WTC11 (cell line): ENCODE results near the gene LPP. TPM values are rescaled to one million over a fixed set of nuclear protein-coding genes. Genes with fewer than 3 reads are reported as not detected.

Experiments used
- ATAC-seq: fragments of 200-7000 bp; cut with Tn5 transposase; 2 replicates; pipeline ENCODE4 v1.10.0; 2021; ENCODE audit warnings: mild to moderate bottlenecking, moderate library complexity
- CTCF ChIA-PET: fragments of 300-600 bp; sonication (Branson Sonifier 250); formaldehyde crosslinking; loops from one replicate; lab custom pipeline; 2021; ENCODE audit warnings: antibody characterized with exemption; lab: Charles Lee
- POLR2A ChIA-PET: fragments of 350-600 bp; sonication (Branson Sonifier 250); formaldehyde crosslinking; loops from one replicate; lab custom pipeline; 2021; ENCODE audit warnings: antibody characterized with exemption; lab: Charles Lee
- DNase-seq: peaks from one replicate; pipeline ENCODE4 v3.0.0; 2021; ENCODE audit warnings: low spot score
- H3K27ac Mint-ChIP-seq: 2 replicates; pipeline ENCODE4 v1.8.0; 2021; ENCODE audit warnings: mixed read lengths
- H3K27me3 Mint-ChIP-seq: 2 replicates; pipeline ENCODE4 v1.8.0; 2021; ENCODE audit warnings: low read depth, mild to moderate bottlenecking, moderate library complexity, mixed read lengths
- H3K36me3 Mint-ChIP-seq: 2 replicates; pipeline ENCODE4 v1.8.0; 2021; ENCODE audit warnings: mixed read lengths
- H3K4me1 Mint-ChIP-seq: 2 replicates; pipeline ENCODE4 v1.8.0; 2022; ENCODE audit warnings: mixed read lengths
- H3K4me3 Mint-ChIP-seq: 2 replicates; pipeline ENCODE4 v1.8.0; 2021; ENCODE audit warnings: mild to moderate bottlenecking, moderate library complexity, mixed read lengths
- H3K9me3 Mint-ChIP-seq: 2 replicates; pipeline ENCODE4 v1.8.0; 2021; ENCODE audit warnings: mixed read lengths
- ELF4 ChIP-seq: sonication (generic); formaldehyde crosslinking; IDR thresholded peaks from 2 replicates; pipeline ENCODE4 v1.8.1; 2022; ENCODE audit warnings: low read depth, mild to moderate bottlenecking, moderate library complexity, missing genetic modification reagents
- EMX1 ChIP-seq: fragments of 250-450 bp; sonication (Bioruptor Pico); IDR thresholded peaks from 2 replicates; pipeline ENCODE4 v1.8.0; 2021; ENCODE audit warnings: mild to moderate bottlenecking
- ESRRA ChIP-seq: sonication (generic); formaldehyde crosslinking; IDR thresholded peaks from 2 replicates; pipeline ENCODE4 v1.8.1; 2022; ENCODE audit warnings: mild to moderate bottlenecking, missing genetic modification reagents, borderline replicate concordance
- FOXJ3 ChIP-seq: sonication (generic); formaldehyde crosslinking; IDR thresholded peaks from 2 replicates; pipeline ENCODE4 v1.9.0; 2021; ENCODE audit warnings: missing genetic modification reagents, mild to moderate bottlenecking, borderline replicate concordance
- FOXK1 ChIP-seq: sonication (generic); formaldehyde crosslinking; IDR thresholded peaks from 2 replicates; pipeline ENCODE4 v1.8.0; 2022; ENCODE audit warnings: mild to moderate bottlenecking, moderate library complexity, missing genetic modification reagents
- FOXP1 ChIP-seq: sonication (generic); formaldehyde crosslinking; IDR thresholded peaks from 2 replicates; pipeline ENCODE4 v1.8.0; 2022; ENCODE audit warnings: missing genetic modification reagents, mild to moderate bottlenecking, moderate library complexity, borderline replicate concordance
- GTF2I ChIP-seq: fragments of 250-450 bp; sonication (Bioruptor Pico); conservative IDR thresholded peaks from 2 replicates; pipeline ENCODE4 v1.4.0; 2021; ENCODE audit warnings: mild to moderate bottlenecking
- KAT7 ChIP-seq: sonication (generic); formaldehyde crosslinking; IDR thresholded peaks from 2 replicates; pipeline ENCODE4 v1.8.1; 2023; ENCODE audit warnings: missing genetic modification reagents, mild to moderate bottlenecking, borderline replicate concordance
- MXD4 ChIP-seq: fragments of 250-450 bp; sonication (Bioruptor Pico); IDR thresholded peaks from 2 replicates; pipeline ENCODE4 v1.8.0; 2021; ENCODE audit warnings: mild to moderate bottlenecking, moderate library complexity, borderline replicate concordance
- MYBL2 ChIP-seq: sonication (generic); formaldehyde crosslinking; IDR thresholded peaks from 2 replicates; pipeline ENCODE4 v1.8.1; 2023; ENCODE audit warnings: mild to moderate bottlenecking, moderate library complexity, missing genetic modification reagents
- NFATC4 ChIP-seq: fragments of 250-450 bp; sonication (Bioruptor Pico); IDR thresholded peaks from 2 replicates; pipeline ENCODE4 v1.9.0; 2021; ENCODE audit warnings: mild to moderate bottlenecking
- NFE2L1 ChIP-seq: sonication (generic); formaldehyde crosslinking; IDR thresholded peaks from 2 replicates; pipeline ENCODE4 v1.8.1; 2023; ENCODE audit warnings: missing genetic modification reagents
- NR3C1 ChIP-seq: sonication (generic); formaldehyde crosslinking; conservative IDR thresholded peaks from 2 replicates; pipeline ENCODE4 v1.8.1; 2023; ENCODE audit warnings: low read depth, mild to moderate bottlenecking, missing genetic modification reagents
- OVOL2 ChIP-seq: fragments of 250-450 bp; sonication (Bioruptor Pico); IDR thresholded peaks from 2 replicates; pipeline ENCODE4 v1.9.0; 2021; ENCODE audit warnings: mild to moderate bottlenecking, borderline replicate concordance
- TEAD1 ChIP-seq: sonication (generic); formaldehyde crosslinking; IDR thresholded peaks from 2 replicates; pipeline ENCODE4 v1.8.0; 2022; ENCODE audit warnings: mild to moderate bottlenecking, missing genetic modification reagents
- TP53 ChIP-seq: sonication (generic); formaldehyde crosslinking; IDR thresholded peaks from 2 replicates; pipeline ENCODE4 v1.8.1; 2023; ENCODE audit warnings: mild to moderate bottlenecking, missing genetic modification reagents
- ZNF232 ChIP-seq: sonication (generic); formaldehyde crosslinking; IDR thresholded peaks from 2 replicates; pipeline ENCODE4 v1.8.0; 2022; ENCODE audit warnings: mild to moderate bottlenecking, missing genetic modification reagents
- ZNF396 ChIP-seq: fragments of 250-450 bp; sonication (Bioruptor Pico); IDR thresholded peaks from 2 replicates; pipeline ENCODE4 v1.8.0; 2021; ENCODE audit warnings: mild to moderate bottlenecking, moderate library complexity, borderline replicate concordance
- ZNF423 ChIP-seq: fragments of 250-450 bp; sonication (Bioruptor Pico); IDR thresholded peaks from 2 replicates; pipeline ENCODE4 v2.1.2; 2022; ENCODE audit warnings: mild to moderate bottlenecking, moderate library complexity
- total RNA-seq: library from RNA; stranded (reverse); gene quantifications from 3 replicates; pipeline ENCODE4 v1.2.3, GENCODE V29; 2021
- TF ChIP-seq, protein P1 (sequence below): fragments of 250-450 bp; sonication (Bioruptor Pico); IDR thresholded peaks from 2 replicates; pipeline ENCODE4 v1.9.0; 2021; ENCODE audit warnings: mild to moderate bottlenecking
- TF ChIP-seq, protein P2 (sequence below): sonication (generic); formaldehyde crosslinking; IDR thresholded peaks from 2 replicates; pipeline ENCODE4 v1.8.0; 2023; ENCODE audit warnings: mild to moderate bottlenecking, missing genetic modification reagents
- TF ChIP-seq, protein P3 (sequence below): fragments of 250-450 bp; sonication (Bioruptor Pico); conservative IDR thresholded peaks from 2 replicates; pipeline ENCODE4 v1.9.0; 2021; ENCODE audit warnings: mild to moderate bottlenecking
- TF ChIP-seq, protein P4 (sequence below): sonication (generic); formaldehyde crosslinking; IDR thresholded peaks from 2 replicates; pipeline ENCODE4 v1.8.1; 2022; ENCODE audit warnings: mild to moderate bottlenecking, moderate library complexity, missing genetic modification reagents
- TF ChIP-seq, protein P5 (sequence below): sonication (generic); formaldehyde crosslinking; IDR thresholded peaks from 2 replicates; pipeline ENCODE4 v1.8.0; 2022; ENCODE audit warnings: missing genetic modification reagents

LPP gene
- total RNA-seq, 1 experiment from 2014 or later = 49.6 TPM

DNA sequence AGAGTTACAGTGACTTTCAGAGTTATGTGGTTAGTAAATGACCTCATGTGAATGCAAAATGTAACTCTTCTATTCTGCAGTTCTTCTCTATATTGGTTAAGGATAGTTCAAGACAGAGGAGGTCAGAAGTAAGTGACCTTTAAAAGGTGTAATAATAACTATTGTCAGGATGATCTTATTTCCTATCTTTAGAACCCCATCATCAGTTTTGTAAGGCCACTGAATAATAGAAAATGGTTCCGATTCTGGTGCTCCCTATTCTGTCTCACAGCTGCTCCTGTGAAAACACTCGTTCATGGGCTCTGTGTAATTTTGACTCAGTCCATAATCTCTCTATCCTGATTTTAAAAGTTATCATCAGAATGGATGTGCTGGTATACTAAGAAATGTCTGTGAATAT, 463.3 kb downstream of the LPP start (continued):
- TF ChIP-seq KAT7 (CRISPR knock-in tag) = no peak
- TF ChIP-seq MXD4 (CRISPR knock-in tag) = no peak
- no peak for TF ChIP-seq NFATC4 (CRISPR knock-in tag)
- TF ChIP-seq EMX1 (CRISPR knock-in tag) = no peak
- TF ChIP-seq FOXJ3 = no peak
- no peak for TF ChIP-seq ZNF423 (CRISPR knock-in tag)
- TF ChIP-seq GTF2I (CRISPR knock-in tag) = no peak
- no peak for TF ChIP-seq ESRRA (CRISPR knock-in tag)

DNA sequence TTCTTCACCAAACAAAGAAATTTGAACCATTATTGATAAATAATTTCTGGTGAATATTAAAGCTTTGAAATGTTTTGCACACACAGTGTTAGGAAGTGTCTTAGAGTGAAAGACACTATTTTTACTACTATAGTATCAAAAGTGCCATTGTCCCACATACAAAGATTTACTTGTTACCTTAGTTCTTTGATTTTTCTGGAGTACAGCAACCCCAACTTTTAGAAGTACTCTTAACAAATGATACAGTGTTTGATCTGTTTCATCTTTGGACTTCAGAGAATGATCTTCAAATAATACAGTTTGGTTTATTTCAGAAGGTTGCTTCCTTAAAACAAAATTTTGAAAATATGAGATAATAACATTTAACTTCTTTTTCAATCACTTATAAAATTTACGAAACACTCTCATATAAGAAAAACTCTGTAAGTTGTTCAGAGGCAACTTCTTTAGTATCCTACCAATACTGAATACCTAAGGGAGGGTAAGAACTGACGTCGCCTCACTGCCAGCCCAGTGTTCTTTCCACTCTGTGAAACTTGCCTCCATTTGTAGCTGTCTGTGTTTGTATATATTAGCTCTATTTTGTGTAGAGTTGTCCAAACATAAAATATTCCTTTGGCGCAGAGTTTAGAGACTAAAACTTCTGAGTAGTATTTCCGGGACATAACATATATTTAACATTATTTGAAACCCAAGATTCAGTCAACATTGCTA, 464.2 kb downstream of the LPP start:
- H3K36me3 Mint-ChIP-seq = no peaks in the 10 kb centered on the region
- ATAC-seq (no peak), DNase-seq (no peak)
- no peak for TF ChIP-seq TEAD1 (CRISPR knock-in tag)
- TF ChIP-seq FOXJ3 = no peak
- no peak for TF ChIP-seq NR3C1 (CRISPR knock-in tag)
- no peak for TF ChIP-seq MYBL2
- TF ChIP-seq, protein P1, sequence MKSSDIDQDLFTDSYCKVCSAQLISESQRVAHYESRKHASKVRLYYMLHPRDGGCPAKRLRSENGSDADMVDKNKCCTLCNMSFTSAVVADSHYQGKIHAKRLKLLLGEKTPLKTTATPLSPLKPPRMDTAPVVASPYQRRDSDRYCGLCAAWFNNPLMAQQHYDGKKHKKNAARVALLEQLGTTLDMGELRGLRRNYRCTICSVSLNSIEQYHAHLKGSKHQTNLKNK (CRISPR knock-in tag) = no peak
- TF ChIP-seq NFE2L1 = no peak
- TF ChIP-seq, protein P2, sequence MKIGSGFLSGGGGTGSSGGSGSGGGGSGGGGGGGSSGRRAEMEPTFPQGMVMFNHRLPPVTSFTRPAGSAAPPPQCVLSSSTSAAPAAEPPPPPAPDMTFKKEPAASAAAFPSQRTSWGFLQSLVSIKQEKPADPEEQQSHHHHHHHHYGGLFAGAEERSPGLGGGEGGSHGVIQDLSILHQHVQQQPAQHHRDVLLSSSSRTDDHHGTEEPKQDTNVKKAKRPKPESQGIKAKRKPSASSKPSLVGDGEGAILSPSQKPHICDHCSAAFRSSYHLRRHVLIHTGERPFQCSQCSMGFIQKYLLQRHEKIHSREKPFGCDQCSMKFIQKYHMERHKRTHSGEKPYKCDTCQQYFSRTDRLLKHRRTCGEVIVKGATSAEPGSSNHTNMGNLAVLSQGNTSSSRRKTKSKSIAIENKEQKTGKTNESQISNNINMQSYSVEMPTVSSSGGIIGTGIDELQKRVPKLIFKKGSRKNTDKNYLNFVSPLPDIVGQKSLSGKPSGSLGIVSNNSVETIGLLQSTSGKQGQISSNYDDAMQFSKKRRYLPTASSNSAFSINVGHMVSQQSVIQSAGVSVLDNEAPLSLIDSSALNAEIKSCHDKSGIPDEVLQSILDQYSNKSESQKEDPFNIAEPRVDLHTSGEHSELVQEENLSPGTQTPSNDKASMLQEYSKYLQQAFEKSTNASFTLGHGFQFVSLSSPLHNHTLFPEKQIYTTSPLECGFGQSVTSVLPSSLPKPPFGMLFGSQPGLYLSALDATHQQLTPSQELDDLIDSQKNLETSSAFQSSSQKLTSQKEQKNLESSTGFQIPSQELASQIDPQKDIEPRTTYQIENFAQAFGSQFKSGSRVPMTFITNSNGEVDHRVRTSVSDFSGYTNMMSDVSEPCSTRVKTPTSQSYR (CRISPR knock-in tag) = no peak
- TF ChIP-seq, protein P3, sequence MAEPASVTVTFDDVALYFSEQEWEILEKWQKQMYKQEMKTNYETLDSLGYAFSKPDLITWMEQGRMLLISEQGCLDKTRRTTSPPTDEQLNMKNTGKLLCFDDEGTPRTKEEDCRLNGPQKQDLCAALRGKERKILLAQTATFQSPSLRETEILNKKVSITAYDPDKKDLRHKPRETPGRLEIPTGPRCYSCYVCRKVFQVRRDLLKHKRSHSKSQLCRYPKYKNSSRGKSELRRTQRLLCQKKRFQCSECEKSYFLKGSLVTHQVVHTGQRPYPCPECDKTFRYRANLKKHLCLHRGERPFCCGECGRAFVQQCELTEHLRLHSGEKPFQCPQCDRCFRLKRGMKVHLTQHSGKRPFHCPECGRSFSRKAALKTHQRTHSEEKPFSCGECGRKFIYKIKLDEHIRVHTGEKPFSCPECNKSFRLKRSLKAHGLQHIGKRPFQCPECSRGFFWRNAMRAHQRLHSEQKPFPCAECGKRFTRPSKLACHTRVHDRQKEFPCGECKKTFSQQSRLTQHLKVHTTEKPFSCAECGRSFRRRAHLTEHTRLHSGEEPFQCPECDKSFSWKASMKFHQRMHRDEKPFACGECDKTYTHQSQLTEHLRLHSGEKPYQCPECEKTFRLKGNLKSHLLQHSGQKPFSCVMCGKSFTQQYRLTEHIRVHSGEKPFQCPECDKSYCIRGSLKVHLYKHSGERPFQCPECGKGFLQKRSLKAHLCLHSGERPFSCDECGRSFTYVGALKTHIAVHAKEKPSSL = no peak
- no peak for TF ChIP-seq ELF4 (CRISPR knock-in tag)
- no peaks in the 10 kb centered on the region for H3K9me3 Mint-ChIP-seq
- CTCF ChIA-PET = no interaction called here
- no peaks in the 10 kb centered on the region for H3K27me3 Mint-ChIP-seq
- POLR2A ChIA-PET = no interaction called here
- H3K27ac Mint-ChIP-seq = no peak overlapping the region
- no peak overlapping the region for H3K4me3 Mint-ChIP-seq
- no peaks in the 10 kb centered on the region for H3K4me1 Mint-ChIP-seq

DNA sequence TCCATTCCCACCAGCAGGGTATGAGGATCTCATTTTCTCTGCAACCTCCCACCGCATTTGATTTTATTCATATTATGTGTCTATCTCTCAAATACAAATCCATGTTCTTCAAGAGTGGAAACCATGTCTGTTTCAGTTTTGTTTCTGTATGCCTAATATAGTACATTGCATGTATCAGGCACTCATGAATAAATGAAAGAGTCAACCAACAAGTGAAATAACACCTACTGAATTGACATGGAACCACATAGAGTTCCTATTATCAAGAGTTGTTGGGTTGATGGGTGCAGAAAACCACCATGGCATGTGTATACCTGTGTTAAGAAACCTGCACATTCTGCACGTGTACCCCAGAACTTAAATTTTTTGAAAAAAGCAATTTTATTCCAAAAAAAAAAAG, 466.8 kb downstream of the LPP start:
- Mint-ChIP-seq H3K4me1 (no peaks in the 10 kb centered on the region), H3K27ac (no peak overlapping the region), H3K4me3 (no peak overlapping the region), H3K36me3 (no peaks in the 10 kb centered on the region), H3K27me3 (no peaks in the 10 kb centered on the region), H3K9me3 (no peaks in the 10 kb centered on the region)
- ATAC-seq (no peak), DNase-seq (no peak)
- ChIA-PET POLR2A (no interaction called here), CTCF (no interaction called here)
- no peak for TF ChIP-seq ZNF232
- TF ChIP-seq MYBL2 = no peak
- TF ChIP-seq FOXP1 (CRISPR knock-in tag) = no peak
- no peak for TF ChIP-seq FOXK1
- TF ChIP-seq, protein P1 (CRISPR knock-in tag) = no peak
- TF ChIP-seq OVOL2 (CRISPR knock-in tag) = no peak
- no peak for TF ChIP-seq TP53 (CRISPR knock-in tag)
- TF ChIP-seq, protein P4, sequence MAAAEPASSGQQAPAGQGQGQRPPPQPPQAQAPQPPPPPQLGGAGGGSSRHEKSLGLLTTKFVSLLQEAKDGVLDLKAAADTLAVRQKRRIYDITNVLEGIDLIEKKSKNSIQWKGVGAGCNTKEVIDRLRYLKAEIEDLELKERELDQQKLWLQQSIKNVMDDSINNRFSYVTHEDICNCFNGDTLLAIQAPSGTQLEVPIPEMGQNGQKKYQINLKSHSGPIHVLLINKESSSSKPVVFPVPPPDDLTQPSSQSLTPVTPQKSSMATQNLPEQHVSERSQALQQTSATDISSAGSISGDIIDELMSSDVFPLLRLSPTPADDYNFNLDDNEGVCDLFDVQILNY (CRISPR knock-in tag) = no peak
- TF ChIP-seq, protein P5, sequence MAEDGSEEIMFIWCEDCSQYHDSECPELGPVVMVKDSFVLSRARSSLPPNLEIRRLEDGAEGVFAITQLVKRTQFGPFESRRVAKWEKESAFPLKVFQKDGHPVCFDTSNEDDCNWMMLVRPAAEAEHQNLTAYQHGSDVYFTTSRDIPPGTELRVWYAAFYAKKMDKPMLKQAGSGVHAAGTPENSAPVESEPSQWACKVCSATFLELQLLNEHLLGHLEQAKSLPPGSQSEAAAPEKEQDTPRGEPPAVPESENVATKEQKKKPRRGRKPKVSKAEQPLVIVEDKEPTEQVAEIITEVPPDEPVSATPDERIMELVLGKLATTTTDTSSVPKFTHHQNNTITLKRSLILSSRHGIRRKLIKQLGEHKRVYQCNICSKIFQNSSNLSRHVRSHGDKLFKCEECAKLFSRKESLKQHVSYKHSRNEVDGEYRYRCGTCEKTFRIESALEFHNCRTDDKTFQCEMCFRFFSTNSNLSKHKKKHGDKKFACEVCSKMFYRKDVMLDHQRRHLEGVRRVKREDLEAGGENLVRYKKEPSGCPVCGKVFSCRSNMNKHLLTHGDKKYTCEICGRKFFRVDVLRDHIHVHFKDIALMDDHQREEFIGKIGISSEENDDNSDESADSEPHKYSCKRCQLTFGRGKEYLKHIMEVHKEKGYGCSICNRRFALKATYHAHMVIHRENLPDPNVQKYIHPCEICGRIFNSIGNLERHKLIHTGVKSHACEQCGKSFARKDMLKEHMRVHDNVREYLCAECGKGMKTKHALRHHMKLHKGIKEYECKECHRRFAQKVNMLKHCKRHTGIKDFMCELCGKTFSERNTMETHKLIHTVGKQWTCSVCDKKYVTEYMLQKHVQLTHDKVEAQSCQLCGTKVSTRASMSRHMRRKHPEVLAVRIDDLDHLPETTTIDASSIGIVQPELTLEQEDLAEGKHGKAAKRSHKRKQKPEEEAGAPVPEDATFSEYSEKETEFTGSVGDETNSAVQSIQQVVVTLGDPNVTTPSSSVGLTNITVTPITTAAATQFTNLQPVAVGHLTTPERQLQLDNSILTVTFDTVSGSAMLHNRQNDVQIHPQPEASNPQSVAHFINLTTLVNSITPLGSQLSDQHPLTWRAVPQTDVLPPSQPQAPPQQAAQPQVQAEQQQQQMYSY (CRISPR knock-in tag) = no peak
- no peak for TF ChIP-seq ZNF396 (CRISPR knock-in tag)
